ENCODE measurements around the gene CFAP52.
"Not testable (repeated sequence)": the region's sequence is repeated elsewhere in the genome, so short reads cannot be mapped to it uniquely, and the experiment has no call there.

Gene CFAP52

DNA sequence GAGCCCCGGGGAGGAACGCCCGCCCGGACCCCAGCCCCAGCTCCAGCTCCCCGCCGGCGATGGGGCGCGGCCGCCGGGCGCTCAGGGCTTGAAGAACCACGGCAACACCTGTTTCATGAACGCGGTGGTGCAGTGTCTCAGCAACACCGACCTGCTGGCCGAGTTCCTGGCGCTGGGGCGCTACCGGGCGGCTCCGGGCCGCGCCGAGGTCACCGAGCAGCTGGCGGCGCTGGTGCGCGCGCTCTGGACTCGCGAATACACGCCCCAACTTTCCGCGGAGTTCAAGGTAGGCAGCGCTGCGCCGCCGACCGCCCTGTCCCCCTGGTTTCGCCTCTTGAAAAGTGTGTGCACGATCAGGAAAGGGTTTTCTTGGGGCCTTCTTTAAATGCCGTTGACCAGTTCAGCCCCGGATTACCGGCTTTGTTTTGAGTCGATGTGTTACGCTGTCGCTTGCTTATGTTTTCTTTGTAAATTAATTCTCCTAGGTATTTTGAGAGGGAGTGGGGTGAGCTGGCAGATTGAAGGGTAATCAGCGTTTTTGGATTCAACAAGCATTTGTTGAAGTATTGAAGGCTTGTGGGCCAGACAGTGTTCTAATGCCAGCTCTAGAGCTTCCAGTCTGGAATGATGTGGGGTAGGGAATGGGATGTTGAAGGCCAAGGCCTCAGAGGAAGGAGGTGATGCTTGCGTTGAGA is 69.6 kb downstream of the CFAP52 start:
- TF ChIP-seq, protein P1, sequence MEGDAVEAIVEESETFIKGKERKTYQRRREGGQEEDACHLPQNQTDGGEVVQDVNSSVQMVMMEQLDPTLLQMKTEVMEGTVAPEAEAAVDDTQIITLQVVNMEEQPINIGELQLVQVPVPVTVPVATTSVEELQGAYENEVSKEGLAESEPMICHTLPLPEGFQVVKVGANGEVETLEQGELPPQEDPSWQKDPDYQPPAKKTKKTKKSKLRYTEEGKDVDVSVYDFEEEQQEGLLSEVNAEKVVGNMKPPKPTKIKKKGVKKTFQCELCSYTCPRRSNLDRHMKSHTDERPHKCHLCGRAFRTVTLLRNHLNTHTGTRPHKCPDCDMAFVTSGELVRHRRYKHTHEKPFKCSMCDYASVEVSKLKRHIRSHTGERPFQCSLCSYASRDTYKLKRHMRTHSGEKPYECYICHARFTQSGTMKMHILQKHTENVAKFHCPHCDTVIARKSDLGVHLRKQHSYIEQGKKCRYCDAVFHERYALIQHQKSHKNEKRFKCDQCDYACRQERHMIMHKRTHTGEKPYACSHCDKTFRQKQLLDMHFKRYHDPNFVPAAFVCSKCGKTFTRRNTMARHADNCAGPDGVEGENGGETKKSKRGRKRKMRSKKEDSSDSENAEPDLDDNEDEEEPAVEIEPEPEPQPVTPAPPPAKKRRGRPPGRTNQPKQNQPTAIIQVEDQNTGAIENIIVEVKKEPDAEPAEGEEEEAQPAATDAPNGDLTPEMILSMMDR (IDR thresholded peaks at IDR 0.05; ENCODE audit: low read depth, low read length), result no peak
- no peak overlapping the region for H3K4me3 ChIP-seq (ENCODE audit: low read depth, low read length)

GRCh38 chr17:9646546-9646885 is 70.1 kb downstream of the CFAP52 start:
- TF ChIP-seq, protein P1 (IDR thresholded peaks at IDR 0.05; ENCODE audit: low read depth, low read length), result no peak
- H3K4me3 ChIP-seq (ENCODE audit: low read depth, low read length), result no peak overlapping the region

GRCh38 chr17:9647014-9647413 is 70.6 kb downstream of the CFAP52 start:
- no peak overlapping the region for H3K4me3 ChIP-seq (ENCODE audit: low read depth, low read length)

DNA sequence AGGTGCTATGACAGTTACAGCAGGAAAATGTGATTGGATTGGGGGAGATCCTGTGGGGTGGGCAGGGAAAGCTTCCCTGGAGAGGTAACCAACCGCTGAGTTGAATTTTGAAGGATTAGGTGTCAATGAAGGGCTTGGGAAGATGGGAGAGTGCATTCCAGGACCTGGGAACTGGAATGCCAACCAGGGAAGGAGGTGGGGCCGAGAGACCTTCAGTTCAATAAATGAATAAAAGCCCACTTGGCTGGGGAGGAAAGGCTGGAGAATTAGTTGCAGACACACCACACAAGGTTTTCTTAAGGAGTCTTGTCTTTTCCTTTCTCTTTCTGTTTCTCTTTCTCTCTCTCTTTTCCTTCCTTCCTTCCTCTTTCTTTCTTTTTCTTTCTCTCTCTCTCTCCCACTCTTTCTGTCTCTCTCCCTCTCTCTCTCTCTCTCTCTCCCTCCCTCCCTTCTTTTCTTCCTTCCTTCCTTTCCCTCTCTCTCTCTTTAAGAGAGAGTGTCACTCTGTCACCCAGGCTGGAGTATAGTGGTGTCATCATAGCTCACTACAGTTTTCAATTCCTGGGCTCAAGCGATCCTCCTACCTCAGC is 72.2 kb downstream of the CFAP52 start:
- TF ChIP-seq, protein P1 (IDR thresholded peaks at IDR 0.05; ENCODE audit: low read depth, low read length), result no peak

More at GRCh38 chr17:9647014-9647413, 70.6 kb downstream of the CFAP52 start:
- TF ChIP-seq, protein P1 (IDR thresholded peaks at IDR 0.05; ENCODE audit: low read depth, low read length), result no peak

DNA sequence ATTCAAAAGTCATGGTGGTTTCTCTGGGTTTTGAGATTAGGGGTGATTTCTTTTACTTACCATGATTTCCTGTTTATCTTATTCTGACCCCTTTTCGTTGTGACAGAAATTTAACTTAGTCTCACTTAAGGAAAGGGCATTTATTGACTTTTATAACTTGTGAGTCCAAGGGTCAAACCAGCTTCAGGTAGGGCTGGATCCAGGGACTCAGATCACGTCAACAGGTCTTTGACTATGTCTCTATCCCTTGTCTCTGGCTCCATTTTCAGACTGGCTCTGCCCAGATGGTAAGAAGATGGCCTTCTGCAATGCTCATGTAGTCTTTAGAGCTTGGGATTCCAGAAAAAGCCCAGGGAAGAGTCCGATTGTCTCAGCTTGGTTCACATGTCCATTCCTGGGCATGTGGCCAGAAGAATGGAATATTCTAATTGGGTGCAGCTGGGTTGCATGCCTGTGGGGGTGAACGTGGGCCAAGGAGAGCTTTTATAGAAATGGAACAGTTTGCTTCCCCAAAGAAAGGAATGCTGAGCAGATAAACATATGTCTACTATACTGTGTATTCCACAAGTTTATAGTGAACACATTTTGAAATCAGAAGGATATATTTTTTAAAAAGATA is 82.3 kb downstream of the CFAP52 start:
- H3K4me3 ChIP-seq (ENCODE audit: low read depth, low read length), result no peak overlapping the region
- TF ChIP-seq, protein P1 (IDR thresholded peaks at IDR 0.05; ENCODE audit: low read depth, low read length), result no peak

More for the DNA sequence above, 72.2 kb downstream of the CFAP52 start:
- H3K4me3 ChIP-seq (ENCODE audit: low read depth, low read length), result no peak overlapping the region

DNA sequence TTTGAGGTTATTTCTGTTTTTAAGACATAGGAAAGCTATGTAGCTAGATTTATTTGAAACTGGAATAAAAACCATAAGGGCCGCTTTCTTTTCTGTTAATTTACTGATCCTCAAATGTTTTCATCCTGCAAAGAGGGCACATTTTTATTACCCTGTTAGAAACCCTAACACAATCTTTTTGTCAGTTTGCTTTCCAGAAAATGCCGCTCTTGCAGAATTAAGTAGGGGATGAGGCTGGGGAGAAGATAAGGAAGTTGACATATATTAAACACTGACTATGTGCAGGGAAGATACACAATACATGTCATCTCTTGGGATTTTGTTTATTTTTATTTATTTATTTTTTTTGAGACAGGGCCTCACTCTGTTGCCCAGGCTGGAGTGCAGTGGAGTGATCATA is 84.6 kb downstream of the CFAP52 start:
- H3K4me3 ChIP-seq (ENCODE audit: low read depth, low read length), result no peak overlapping the region
- TF ChIP-seq, protein P1 (IDR thresholded peaks at IDR 0.05; ENCODE audit: low read depth, low read length), result no peak

DNA sequence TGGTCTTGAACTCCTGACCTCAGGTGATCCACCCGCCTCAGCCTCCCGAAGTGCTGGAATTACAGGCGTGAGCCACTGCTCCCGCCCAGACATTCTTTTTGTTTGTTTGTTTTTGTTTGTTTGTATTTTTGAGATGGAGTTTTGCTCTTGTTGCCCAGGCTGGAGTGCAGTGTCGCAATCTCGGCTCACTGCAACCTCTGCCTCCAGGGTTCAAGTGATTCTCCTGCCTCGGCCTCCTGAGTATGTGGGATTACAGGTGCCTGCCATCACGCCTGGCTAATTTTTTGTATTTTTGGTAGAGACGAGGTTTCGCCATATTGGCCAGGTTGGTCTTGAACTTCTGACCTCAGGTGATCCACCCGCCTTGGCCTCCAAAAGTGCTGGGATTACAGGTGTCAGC is 87.1 kb downstream of the CFAP52 start:
- H3K4me3 ChIP-seq (ENCODE audit: low read depth, low read length), result not testable (repeated sequence)

Measured in WI38 (cell line).